ENCODE data around the gene MTF1.

Gene MTF1

DNA sequence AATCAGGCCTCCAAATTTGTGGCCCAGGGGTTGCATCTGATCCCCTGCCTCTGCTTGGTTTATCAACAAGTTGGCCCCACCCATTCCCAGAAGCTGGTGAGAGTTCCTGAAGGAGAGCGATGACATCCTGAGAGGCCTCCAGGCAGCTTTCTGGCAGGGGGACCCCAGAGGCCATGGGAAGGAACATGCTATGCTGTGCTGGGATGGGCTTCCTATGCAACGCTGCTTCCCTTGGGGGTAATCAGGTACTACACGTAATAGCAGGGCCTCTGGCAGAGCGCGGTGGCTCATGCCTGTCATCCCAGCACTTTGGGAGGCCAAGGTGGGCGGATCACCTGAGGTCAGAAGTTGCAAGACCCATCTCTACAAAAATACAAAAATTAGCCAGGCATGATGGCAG lies 8.4 kb upstream of the MTF1 start:
- no peak for DNase-seq (ENCODE audit: low read depth in 2 of 2)

GRCh38 chr1:37866491-37866890 lies 7.1 kb upstream of the MTF1 start:
- DNase-seq (ENCODE audit: low read depth in 2 of 2): no peak

- peak in 1 of 2 donors; percentile 48 for DNase-seq (ENCODE audit: low read depth in 2 of 2)
Observed at GRCh38 chr1:37865348-37866120, 6.1 kb upstream of the MTF1 start.

- no peak for DNase-seq (ENCODE audit: low read depth in 2 of 2)
Observed at GRCh38 chr1:37862330-37862729, 2.9 kb upstream of the MTF1 start.

GRCh38 chr1:37861151-37861550 lies 1.8 kb upstream of the MTF1 start:
- DNase-seq (ENCODE audit: low read depth in 2 of 2): no peak

DNA sequence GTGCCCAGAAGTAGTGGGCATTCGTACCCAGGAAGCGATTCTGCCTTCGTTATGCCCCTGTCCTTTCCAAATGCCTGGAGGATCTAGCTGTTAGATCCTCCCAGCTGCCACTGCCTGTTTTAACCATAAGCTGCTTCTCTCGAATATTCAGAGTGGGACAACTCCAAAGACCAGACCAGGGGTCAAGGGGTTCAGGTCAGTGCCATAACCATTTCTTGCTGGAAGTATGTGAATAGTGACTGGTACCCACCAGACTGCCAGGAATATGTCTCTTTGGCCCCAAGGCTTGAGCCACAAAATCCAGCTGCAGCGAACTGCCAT lies 914 bp upstream of the MTF1 start:
- DNase-seq (ENCODE audit: low read depth in 2 of 2): no peak

- no peak for DNase-seq (ENCODE audit: low read depth in 2 of 2)
Observed at GRCh38 chr1:37858931-37859506, 373 bp downstream of the MTF1 start.

DNA sequence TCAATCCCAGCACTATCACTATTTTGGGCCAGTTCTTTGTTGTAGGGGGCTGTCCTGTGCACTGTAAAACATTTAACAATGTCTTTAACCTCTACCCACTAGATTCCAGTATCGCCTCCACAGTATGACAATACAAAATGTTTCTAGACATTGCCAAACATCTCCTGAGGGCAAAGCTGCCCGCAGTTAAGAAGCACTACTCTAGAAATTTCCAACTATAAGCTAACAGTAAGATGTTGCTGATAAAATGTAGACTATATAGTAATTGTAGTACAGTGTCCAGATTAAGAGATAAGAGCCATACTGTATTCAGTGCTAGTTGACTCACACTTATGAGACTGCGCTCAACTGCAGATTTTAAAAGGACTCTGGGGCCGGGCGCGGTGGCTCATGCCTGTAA lies 5.0 kb downstream of the MTF1 start:
- no peak for DNase-seq (ENCODE audit: low read depth in 2 of 2)

DNA sequence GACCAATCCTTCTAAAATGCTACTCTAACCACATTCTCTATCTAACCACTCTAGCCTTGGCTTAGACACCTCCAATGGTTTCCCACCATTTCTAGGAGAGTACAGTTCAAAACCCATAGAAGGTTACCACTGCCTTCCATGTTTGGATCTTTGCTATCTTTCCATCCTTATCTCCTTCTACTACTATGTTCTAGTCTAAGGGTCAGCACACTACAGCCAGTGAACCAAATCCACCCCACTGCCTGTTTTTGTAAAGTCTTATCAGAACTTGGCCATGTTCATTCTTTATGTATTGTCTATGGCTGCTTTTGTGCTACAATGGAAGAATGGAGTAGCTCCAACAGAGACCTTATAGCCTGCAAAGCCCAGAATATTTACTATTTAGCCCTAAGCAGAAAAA lies 6.2 kb downstream of the MTF1 start:
- DNase-seq (ENCODE audit: low read depth in 2 of 2): no peak

GRCh38 chr1:37851782-37852210 lies 7.6 kb downstream of the MTF1 start:
- DNase-seq (ENCODE audit: low read depth in 2 of 2): no peak

DNA sequence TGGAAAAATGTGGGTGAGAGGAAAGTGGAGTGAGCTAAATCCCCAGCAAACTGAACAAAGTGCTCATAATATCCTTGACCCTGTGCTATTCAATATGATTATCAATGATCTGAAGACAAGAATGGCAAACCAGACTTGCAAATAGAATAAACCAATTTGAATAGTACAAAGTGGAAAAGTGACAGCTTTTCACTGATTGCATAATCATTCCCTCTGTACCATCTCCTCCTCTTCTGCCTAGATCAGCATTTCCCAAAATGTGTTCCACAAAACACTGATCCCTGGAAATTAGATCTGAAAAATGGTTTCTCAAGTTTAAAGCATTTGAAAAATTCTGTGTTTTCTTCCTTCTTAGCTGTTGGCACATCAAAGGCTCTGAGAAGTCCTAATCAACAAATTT lies 8.1 kb downstream of the MTF1 start:
- DNase-seq (ENCODE audit: low read depth in 2 of 2): no peak

- no peak for DNase-seq (ENCODE audit: low read depth in 2 of 2)
Observed at GRCh38 chr1:37850352-37850955, 8.9 kb downstream of the MTF1 start.

GRCh38 chr1:37849480-37849879 lies 9.9 kb downstream of the MTF1 start:
- DNase-seq (ENCODE audit: low read depth in 2 of 2): no peak

DNA sequence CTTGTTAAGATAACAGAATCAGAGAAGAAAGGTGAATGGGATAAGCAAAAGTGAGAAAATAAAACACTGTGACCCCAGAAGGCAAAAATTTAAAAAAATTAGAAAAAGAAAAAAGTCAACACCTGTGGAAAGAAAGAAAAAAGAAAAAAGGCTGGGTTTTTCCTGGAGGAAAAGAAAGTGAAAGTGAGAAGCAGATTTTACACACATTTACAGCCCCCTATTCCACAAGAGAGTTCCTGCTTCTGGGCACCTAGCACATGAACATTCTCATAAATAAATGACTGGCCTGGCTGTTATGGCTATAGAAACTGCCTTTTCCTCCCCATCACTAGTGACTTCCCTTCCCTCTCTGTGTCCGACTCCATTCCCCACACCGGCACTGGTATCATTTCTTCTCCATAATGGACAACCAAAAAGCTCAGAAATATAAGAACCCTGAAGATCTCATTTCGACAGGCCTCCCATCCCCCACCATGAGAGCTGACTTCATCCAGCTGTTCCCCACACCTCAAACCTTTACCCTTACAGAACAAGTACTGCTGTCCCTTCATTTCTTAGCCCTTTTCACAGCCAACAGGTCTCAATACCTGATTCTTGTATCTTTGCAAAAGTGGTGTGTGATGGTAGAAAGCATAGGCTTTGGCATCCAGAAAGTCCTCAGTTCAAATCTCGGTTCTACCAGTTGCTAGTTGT lies 12.6 kb downstream of the MTF1 start:
- DNase-seq (ENCODE audit: low read depth in 2 of 2): no peak

- DNase-seq (ENCODE audit: low read depth in 2 of 2): no peak
Observed at GRCh38 chr1:37845786-37846185, 13.6 kb downstream of the MTF1 start.

- no peak for DNase-seq (ENCODE audit: low read depth in 2 of 2)
Observed at GRCh38 chr1:37845049-37845646, 14.2 kb downstream of the MTF1 start.

- no peak for DNase-seq (ENCODE audit: low read depth in 2 of 2)
Observed at GRCh38 chr1:37844536-37844935, 14.9 kb downstream of the MTF1 start.

GRCh38 chr1:37841652-37842051 lies 17.7 kb downstream of the MTF1 start:
- DNase-seq (ENCODE audit: low read depth in 2 of 2): no peak

- DNase-seq (ENCODE audit: low read depth in 2 of 2): no peak
Observed at GRCh38 chr1:37840711-37841110, 18.7 kb downstream of the MTF1 start.

GRCh38 chr1:37839676-37840075 lies 19.7 kb downstream of the MTF1 start:
- DNase-seq (ENCODE audit: low read depth in 2 of 2): no peak

DNA sequence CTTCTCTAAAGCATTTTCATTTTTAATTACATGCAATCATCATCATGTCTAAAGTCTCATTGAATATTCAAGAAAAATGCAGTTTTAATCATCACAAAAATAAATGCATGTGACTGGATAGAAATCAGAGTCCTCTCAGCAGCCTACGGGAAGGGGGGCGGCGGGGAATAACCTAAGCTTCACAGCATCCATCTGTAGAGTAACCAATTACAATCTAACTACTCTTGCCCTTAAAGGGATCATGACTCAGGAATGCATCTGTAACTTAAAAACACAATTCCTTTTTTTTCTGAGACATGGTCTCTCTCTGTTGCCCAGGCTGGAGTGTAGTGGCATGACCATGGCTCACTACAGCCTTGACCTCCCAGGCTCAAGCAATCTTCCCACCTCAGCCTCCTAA lies 22.6 kb downstream of the MTF1 start:
- DNase-seq (ENCODE audit: low read depth in 2 of 2): no peak

- DNase-seq (ENCODE audit: low read depth in 2 of 2): no peak
Observed at GRCh38 chr1:37831809-37832208, 27.6 kb downstream of the MTF1 start.
